ENCODE data around the gene SYT5. TPM values are rescaled to one million over a fixed set of nuclear protein-coding genes. Genes with fewer than 3 reads are reported as not detected.

SYT5 gene
- total and polyA plus RNA-seq, 2 of the 13 experiments (the other 11 are each of a cell fraction or from before 2014, with no cell fraction given): not detected

DNA sequence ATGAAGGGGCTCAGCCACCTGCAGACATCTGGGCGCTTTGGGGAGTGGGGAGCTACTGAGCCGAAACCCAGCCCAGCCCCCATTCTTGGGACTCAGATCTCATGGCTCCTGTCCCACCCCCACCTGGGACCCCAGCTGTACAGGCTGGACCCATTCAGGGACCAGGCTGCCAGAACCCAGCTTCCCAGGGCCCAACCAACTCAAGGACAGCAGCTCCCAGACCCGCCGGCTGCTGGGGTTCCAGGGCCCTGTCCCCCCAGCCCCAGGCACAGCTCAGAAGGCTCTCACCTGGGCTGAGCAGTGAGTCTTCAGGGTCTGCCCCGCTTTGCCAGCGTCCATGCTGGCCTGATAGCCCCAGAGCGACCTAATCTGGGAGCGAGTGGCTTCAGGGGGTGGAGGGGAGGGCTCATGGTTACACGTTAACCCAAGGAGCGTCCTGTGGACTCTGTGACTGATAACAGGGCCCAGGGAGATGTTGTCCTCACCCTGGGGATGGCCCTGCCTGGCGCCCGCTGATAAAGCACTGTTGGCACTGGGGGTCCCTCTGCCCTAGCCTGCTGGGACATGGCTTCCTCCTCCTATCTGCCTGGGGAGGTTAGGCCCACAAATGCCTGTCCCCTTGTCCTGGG, 48.4 kb upstream of the SYT5 start, which contains the start of gene TMEM86B (continued):
- TF ChIP-seq, protein P1, sequence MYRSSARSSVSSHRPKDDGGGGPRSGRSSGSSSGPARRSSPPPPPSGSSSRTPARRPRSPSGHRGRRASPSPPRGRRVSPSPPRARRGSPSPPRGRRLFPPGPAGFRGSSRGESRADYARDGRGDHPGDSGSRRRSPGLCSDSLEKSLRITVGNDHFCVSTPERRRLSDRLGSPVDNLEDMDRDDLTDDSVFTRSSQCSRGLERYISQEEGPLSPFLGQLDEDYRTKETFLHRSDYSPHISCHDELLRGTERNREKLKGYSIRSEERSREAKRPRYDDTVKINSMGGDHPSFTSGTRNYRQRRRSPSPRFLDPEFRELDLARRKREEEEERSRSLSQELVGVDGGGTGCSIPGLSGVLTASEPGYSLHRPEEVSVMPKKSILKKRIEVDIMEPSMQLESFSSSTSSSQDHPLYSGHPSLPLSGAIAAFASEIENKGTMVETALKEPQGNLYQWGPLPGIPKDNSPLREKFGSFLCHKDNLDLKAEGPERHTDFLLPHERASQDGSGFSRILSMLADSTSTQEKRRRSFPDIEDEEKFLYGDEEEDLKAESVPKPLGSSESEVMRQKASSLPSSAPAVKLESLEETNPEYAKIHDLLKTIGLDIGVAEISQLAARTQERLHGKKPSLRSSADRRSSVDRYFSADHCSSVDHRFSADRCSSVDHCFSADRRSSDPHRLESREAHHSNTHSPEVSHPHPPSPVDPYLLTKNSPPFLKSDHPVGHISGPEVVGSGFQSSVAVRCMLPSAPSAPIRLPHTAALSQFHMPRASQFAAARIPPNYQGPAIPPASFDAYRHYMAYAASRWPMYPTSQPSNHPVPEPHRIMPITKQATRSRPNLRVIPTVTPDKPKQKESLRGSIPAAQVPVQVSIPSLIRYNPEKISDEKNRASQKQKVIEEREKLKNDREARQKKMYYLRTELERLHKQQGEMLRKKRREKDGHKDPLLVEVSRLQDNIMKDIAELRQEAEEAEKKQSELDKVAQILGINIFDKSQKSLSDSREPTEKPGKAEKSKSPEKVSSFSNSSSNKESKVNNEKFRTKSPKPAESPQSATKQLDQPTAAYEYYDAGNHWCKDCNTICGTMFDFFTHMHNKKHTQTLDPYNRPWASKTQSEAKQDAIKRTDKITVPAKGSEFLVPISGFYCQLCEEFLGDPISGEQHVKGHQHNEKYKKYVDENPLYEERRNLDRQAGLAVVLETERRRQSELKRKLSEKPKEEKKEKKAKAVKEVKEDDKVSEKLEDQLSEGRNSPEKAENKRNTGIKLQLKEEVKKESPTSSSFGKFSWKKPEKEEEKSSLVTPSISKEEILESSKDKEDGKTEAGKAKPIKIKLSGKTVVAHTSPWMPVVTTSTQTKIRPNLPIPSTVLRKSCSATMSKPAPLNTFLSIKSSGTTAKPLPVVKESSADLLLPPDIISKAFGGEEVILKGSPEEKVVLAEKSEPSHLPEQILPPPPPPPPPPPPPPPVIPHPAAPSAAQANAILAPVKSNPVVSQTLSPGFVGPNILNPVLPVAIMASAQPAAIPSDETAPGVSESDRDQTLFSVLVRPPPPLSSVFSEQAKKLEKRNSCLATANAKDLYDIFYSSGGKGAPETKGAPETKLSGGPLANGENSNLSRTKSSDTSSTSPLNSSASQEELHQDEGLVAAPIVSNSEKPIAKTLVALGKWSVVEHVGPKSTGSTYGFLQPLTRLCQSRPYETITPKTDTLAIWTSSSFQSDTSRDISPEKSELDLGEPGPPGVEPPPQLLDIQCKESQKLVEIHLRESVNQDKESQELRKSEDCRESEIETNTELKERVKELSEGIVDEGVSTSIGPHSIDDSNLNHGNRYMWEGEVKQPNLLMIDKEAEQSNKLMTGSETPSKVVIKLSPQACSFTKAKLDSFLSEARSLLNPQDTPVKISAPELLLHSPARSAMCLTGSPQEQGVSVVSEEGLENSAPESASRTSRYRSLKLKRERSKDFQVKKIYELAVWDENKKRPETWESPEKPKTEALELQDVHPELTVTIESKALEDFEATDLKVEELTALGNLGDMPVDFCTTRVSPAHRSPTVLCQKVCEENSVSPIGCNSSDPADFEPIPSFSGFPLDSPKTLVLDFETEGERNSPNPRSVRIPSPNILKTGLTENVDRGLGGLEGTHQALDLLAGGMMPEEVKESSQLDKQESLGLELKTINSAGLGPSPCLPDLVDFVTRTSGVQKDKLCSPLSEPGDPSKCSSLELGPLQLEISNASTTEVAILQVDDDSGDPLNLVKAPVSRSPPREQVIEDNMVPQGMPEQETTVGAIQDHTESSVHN (CRISPR knock-in tag; IDR thresholded peaks at IDR 0.05): 0 out of 2 replicates have a peak, but pooled peaks have one; percentile 67
- TF ChIP-seq CHCHD3 (CRISPR knock-in tag; IDR thresholded peaks at IDR 0.05) (no peak), AGO1 (IDR thresholded peaks at IDR 0.05; ENCODE audit: low read depth, low read length, poor library complexity, severe bottlenecking) (peak; percentile 15), HIVEP1 (CRISPR knock-in tag; IDR thresholded peaks at IDR 0.05) (peak; percentile 77), ZMYM4 (CRISPR knock-in tag; IDR thresholded peaks at IDR 0.05) (peak; percentile 76; the same call in 1 of the 2 replicates), ZNF160 (CRISPR knock-in tag; IDR thresholded peaks at IDR 0.05) (no peak), JUNB (CRISPR knock-in tag; IDR thresholded peaks at IDR 0.05; ENCODE audit: borderline replicate concordance) (no peak), ZNF496 (CRISPR knock-in tag; IDR thresholded peaks at IDR 0.05; ENCODE audit: insufficient replicate concordance) (no peak), RBM22 (optimal IDR thresholded peaks at IDR 0.05; ENCODE audit: low read length) (peak; percentile 71), TAF1 (CRISPR knock-in tag; IDR thresholded peaks at IDR 0.05) (peak; percentile 48; the same call in 1 of the 2 replicates)
- TF ChIP-seq, protein P2, sequence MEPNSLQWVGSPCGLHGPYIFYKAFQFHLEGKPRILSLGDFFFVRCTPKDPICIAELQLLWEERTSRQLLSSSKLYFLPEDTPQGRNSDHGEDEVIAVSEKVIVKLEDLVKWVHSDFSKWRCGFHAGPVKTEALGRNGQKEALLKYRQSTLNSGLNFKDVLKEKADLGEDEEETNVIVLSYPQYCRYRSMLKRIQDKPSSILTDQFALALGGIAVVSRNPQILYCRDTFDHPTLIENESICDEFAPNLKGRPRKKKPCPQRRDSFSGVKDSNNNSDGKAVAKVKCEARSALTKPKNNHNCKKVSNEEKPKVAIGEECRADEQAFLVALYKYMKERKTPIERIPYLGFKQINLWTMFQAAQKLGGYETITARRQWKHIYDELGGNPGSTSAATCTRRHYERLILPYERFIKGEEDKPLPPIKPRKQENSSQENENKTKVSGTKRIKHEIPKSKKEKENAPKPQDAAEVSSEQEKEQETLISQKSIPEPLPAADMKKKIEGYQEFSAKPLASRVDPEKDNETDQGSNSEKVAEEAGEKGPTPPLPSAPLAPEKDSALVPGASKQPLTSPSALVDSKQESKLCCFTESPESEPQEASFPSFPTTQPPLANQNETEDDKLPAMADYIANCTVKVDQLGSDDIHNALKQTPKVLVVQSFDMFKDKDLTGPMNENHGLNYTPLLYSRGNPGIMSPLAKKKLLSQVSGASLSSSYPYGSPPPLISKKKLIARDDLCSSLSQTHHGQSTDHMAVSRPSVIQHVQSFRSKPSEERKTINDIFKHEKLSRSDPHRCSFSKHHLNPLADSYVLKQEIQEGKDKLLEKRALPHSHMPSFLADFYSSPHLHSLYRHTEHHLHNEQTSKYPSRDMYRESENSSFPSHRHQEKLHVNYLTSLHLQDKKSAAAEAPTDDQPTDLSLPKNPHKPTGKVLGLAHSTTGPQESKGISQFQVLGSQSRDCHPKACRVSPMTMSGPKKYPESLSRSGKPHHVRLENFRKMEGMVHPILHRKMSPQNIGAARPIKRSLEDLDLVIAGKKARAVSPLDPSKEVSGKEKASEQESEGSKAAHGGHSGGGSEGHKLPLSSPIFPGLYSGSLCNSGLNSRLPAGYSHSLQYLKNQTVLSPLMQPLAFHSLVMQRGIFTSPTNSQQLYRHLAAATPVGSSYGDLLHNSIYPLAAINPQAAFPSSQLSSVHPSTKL (CRISPR knock-in tag; IDR thresholded peaks at IDR 0.05): peak; percentile 13; the same call in 1 of the 2 replicates
- TF ChIP-seq, protein P3, sequence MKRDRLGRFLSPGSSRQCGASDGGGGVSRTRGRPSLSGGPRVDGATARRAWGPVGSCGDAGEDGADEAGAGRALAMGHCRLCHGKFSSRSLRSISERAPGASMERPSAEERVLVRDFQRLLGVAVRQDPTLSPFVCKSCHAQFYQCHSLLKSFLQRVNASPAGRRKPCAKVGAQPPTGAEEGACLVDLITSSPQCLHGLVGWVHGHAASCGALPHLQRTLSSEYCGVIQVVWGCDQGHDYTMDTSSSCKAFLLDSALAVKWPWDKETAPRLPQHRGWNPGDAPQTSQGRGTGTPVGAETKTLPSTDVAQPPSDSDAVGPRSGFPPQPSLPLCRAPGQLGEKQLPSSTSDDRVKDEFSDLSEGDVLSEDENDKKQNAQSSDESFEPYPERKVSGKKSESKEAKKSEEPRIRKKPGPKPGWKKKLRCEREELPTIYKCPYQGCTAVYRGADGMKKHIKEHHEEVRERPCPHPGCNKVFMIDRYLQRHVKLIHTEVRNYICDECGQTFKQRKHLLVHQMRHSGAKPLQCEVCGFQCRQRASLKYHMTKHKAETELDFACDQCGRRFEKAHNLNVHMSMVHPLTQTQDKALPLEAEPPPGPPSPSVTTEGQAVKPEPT (CRISPR knock-in tag; IDR thresholded peaks at IDR 0.05; ENCODE audit: low read depth): peak; percentile 61; the same call in 1 of the 2 replicates
- TF ChIP-seq, protein P4, sequence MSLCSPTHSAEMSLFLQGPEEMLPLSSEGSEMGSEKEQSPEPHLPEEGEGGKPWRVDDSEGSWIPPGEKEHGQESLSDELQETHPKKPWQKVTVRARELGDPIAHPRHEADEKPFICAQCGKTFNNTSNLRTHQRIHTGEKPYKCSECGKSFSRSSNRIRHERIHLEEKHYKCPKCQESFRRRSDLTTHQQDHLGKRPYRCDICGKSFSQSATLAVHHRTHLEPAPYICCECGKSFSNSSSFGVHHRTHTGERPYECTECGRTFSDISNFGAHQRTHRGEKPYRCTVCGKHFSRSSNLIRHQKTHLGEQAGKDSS (CRISPR knock-in tag; IDR thresholded peaks at IDR 0.05; ENCODE audit: borderline replicate concordance, low read depth): 0 out of 2 replicates have a peak, but pooled peaks have one; percentile 57
